Measurements from ENCODE around the gene PLD3.
"Not testable (repeated sequence)": the region's sequence is repeated elsewhere in the genome, so short reads cannot be mapped to it uniquely, and the experiment has no call there.

PLD3 gene

DNA sequence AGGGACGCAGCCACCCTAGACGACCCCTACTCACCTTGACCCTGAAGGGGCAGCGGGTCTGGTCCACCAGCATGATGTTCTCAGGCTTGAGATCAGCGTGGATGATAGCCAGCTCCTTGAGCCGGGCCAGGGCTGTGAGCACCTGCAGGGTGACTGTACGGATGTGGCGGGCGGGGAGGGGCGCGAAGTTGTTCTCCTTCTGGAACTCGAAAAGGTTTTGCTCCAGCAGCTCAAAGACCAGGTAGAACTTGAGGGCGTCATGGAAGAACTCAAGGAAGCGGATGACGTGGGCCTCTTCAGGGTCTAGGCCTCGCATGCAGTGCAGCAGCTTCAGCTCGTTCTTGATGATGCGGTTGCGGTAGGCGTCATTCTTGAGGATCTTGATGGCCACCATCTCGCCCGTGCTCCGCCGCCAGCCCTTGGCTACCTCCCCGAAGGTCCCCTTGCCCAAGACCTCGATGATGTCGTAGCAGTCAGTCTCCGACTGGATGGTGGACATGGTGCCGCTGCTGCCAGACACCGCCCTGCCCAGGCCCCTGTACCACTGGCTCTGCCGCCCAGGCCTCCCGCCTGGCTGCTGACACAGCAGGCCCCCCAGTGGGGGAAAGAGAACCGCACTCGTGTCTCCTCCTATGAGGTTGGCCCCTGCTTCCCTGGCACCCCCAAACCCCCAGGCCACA, 41.0 kb downstream of the PLD3 start:
- DNase-seq (ENCODE audit: low read depth) = no peak

DNA sequence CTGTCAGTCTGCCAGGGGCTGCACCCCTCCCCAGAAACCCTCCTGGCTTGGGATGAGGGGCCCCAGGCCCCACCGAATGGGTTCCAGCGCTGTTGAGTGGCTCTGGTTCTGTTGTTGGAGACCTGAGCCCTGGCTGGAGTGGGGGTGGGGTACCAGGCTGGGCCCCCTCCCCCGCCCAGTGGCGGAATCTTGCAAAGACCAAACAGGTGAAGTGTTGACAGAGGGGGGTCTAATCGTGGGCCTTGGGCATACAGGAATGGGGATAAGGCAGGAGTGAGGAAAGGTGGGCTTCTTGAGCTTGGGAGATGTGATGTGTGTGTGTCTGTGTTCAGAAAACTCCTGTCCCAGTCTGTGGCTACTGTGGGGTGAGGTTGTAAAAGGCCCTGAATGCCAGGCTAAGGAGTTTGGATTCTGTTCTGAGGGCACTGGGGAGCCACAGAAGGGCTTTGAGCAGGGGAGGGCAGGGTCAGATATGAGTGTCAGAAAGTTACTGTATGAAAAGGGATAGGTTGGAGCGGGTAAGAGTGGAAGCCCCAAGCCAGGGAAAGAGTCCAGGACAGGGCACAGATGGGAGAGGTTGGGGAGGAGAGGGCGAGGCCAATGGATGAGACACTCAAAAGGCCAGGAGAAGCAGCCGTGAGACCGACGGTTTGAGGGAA, 41.7 kb downstream of the PLD3 start, which contains the start of gene HIPK4:
TSS of gene HIPK4 (minus strand) at position 98 of the 659 bp plus-strand sequence. CDS start 279 bp downstream, outside the sequence.
- no peak for DNase-seq (ENCODE audit: low read depth)

GRCh38 chr19:40392123-40392522, 43.6 kb downstream of the PLD3 start:
- no peak for DNase-seq (ENCODE audit: low read depth)

DNA sequence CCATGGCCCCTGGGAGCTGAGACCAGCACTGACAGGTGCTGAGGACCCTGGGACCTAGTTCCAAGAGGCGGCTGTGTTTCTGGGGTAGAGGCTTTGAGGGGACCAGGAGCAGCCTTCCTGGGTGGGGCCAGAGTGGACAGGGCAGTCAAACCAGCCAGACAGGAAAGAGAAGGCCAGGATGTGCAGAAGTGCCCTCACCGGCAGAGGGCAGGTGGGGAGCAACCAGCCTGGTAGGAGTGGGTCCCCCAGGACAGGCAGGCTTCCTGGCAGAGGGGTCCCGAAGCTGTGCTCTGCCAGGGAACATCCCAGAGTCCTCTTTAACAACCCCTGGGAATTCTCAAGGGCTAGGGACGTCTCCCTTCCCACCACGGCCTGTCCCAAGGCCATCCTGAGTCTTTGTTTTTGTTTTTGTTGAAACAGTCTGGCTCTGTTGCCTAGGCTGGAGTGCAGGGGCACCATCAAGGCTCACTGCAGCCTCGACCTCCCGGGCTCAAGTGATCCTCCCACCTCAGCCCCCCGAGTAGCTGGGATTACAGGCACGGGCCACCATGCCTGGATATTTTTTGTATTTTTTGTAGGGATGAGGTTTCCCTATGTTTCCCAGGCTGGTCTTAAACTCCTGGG, 44.5 kb downstream of the PLD3 start:
- no peak for DNase-seq (ENCODE audit: low read depth)

- DNase-seq (ENCODE audit: low read depth) = no peak
Observed at GRCh38 chr19:40393894-40394815, 45.7 kb downstream of the PLD3 start.

DNA sequence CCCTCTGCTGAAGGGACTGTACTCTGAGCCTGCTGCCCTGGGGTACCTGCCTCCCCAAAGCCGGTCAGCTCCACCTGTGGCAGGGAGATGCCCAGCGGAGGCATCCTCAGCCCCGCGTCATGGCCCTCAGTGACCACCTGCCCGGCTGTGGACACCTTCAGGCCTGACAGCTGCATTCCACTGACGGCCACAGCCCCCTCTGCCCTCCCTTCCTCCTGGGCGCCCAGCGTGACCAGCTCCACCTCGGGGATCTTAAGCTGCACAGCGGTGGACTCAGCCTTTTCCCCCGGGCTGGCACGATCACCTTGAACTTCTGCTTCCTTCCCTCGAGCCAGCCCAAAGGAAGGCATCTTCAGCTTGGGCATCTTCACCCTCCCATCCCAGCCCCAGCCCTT, 46.3 kb downstream of the PLD3 start:
- DNase-seq (ENCODE audit: low read depth) = no peak

DNA sequence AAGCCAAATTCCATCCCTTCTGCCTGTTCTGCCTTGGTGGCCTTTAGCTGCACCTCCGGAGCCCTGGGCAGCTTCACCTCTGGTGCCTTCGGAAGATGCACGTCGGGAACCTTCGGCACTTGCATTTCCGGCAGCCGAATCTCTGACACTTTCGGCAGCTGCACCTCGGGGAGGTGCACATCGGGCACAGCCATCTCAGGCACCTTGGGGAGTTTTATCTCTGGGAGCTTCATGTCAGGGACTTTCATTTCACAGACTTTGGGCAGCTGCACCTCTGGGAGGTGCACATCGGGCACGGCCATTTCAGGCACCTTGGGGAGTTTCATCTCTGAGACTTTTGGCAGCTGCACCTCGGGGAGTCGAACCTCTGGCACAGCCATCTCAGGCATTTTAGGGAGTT, 47.5 kb downstream of the PLD3 start:
- no peak for DNase-seq (ENCODE audit: low read depth)

DNA sequence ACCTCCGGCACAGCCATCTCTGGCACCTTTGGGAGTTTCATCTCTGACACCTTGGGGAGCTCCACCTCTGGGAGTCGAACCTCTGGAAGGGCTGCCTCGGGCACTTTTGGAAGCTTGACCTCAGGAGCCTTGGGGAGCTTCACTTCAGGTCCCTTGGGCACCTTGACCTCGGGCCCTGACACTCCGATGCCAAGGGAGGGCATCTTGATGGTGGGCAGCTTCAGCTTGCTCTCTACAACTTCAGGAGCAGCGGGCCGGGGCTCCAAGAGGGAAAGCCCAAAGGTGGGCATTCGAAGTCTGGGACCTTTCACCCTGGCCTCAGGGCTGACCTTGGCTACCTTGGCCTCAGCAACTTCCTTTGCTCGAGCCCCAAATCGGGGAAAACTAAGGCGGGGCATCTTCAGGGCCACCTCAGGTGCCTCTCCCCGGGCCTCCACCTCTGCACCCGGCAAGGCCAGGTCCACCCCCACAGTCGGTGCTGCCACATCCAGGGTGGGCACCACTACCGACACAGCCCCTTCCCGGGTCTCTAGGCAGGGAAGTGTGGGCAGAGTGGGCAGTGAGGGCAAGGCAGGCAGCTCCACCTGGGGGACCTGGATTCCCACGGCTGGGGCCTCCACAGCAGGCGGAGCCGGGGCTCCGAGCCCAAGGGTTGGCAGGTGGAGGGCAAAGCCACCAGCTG, 48.5 kb downstream of the PLD3 start:
- DNase-seq (ENCODE audit: low read depth) = no peak

DNA sequence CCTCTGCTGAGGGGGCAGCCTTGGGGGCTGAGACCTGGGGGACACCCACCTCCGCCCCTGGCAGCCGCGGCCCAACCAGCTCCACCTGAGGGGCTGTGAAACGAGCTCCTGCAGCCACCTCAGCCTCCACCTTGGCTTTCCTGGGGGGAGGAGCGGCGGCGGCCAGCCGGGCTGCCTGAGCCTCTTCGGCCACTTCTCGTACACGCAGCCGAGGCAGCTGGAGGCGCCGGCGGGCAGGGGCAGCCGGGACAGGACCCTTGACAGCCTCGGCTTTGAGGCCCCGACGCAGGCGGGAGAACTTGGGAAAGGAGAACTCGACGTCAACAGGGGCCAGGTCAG, 49.0 kb downstream of the PLD3 start:
- DNase-seq (ENCODE audit: low read depth) = no peak

GRCh38 chr19:40398417-40399131, 50.1 kb downstream of the PLD3 start:
- DNase-seq (ENCODE audit: low read depth) = peak; percentile 21

GRCh38 chr19:40400559-40400958, 52.1 kb downstream of the PLD3 start:
- no peak for DNase-seq (ENCODE audit: low read depth)

- peak; percentile 54 for DNase-seq (ENCODE audit: low read depth)
Observed at GRCh38 chr19:40403262-40403984, 54.9 kb downstream of the PLD3 start.

- DNase-seq (ENCODE audit: low read depth) = no peak
Observed at GRCh38 chr19:40407714-40408597, 59.5 kb downstream of the PLD3 start.

- not testable (repeated sequence) for DNase-seq (ENCODE audit: low read depth)
Observed at GRCh38 chr19:40408598-40408925, 60.1 kb downstream of the PLD3 start.

GRCh38 chr19:40410030-40410389, 61.5 kb downstream of the PLD3 start:
- DNase-seq (ENCODE audit: low read depth) = no peak

DNA sequence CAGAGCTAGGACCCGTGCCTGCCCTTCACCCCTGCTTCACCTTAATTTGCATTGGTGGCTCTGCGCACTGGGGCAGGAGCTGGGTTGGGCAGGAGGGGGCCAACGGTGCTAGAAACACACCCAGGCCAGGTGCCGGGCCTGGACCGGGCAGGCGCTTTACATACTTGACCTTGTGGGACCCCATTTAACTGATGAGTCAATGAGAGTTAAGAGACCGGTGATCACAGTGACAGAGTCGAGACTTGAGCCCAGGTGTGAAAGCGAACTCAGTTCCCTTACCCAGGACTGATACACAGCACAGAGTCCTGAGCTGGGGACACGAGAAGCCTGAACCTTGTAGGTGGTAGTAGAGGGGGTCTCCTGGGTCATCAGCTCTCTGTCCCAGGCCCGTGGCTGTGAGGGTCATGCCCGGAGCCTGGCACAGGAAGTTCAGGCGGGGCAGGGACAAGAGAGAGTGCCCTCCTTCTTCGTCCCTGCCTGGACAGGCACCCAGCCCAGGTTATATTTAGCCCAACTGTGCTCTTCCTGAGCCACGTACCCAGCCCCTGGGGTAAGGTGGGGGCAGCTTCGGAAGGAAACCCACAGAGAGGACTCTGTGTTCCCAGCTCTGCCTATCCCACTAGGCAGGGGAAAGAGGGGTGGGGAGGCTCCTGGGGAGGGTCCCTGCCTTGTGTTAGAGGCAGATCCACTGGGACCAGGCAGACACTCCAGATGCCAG, 62.8 kb downstream of the PLD3 start:
- DNase-seq (ENCODE audit: low read depth) = no peak

DNA sequence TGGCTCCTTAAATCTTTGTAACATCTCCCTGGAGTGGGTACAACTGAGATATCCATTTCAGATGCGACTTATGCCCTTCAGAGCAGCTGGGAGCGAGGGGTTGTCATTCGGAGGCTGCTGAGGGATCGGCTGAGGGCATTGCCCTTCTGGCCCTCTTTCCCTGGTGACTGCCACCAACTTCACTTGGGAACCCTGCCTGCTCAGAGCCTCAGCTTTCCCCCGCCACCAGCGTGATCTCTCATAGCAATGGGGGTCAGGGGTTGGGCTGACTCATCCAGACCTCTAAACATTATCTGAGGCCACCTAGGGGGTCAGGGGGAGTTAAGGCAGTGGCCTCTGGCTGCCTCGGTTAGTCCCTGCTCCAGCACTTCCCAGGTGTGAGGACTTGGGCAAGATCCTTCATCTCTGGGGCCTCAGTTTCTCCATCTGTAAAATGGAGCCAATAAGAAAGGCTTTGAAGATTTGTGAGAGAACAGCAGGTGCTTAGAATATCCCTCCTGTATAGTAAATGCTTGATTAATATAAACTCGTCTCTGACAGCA, 63.5 kb downstream of the PLD3 start:
- no peak for DNase-seq (ENCODE audit: low read depth)

DNA sequence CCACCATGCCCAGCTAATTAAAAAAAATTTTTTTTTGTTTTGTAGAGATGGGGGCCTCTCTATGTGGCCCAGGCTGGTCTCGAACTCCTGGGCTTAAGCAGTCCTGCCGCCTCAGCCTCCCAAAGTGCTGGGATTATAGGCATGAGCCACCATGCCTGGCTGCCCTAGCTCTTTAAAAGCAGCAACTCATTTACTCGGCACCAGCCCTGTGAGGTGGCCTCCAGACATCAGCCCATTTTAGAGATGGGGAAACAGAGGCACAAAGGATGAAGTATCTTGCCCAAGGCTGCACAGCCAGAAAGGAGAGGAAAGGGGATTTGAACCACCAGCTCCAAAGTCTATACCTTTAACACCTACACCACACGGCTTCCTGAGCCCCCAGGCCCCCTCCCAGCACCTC, 64.4 kb downstream of the PLD3 start:
- no peak for DNase-seq (ENCODE audit: low read depth)

All from activated T-helper 1 cell treated with Interleukin-2 at 50 U/mL for 16 hours (primary cell).